B cell (primary cell): ENCODE results near the gene GATAD2B.

Source experiments
- CTCF ChIP-seq: fragments of 200-600 bp; IDR thresholded peaks from one replicate; pipeline ENCODE4 v1.8.0; 2022; ENCODE audit warnings: antibody characterized with exemption, mild to moderate bottlenecking
- EZH2 ChIP-seq: IDR thresholded peaks from 2 replicates; pipeline ENCODE4 v1.6.1; 2012; ENCODE audit warnings: borderline replicate concordance, low read depth, mild to moderate bottlenecking, moderate library complexity, low read length; ENCODE audit not compliant: insufficient read depth, poor library complexity, severe bottlenecking

- TF ChIP-seq CTCF (no peak), EZH2 (no peak)
Measured at GRCh38 chr1:153872331-153872730, 50.4 kb downstream of the GATAD2B start.
